ACHN (cell line): Measurements from ENCODE around the gene OXLD1.

ENCODE experiments used
- DNase-seq: peaks from one replicate; pipeline ENCODE4 v3.0.0-alpha.2; 2015
- in situ Hi-C: cut with HindIII; loops from 2 replicates; pipeline ENCODE4 v1.10.0; 2017; ENCODE audit warnings: low sequenced_read_pairs, low pct_ligation_motif_present, low pct_unique_long_range_greater_than_20kb

The OXLD1 gene

GRCh38 chr17:81703747-81704654 lies 37.6 kb upstream of the OXLD1 start:
- no peak for DNase-seq
- in situ Hi-C loops: no loop called here

GRCh38 chr17:81702934-81703746 lies 36.7 kb upstream of the OXLD1 start, which contains the start of gene MRPL12:
TSS of gene MRPL12 (plus strand) at chr17:81703367. CDS start at chr17:81703502, 135 bp downstream.
- DNase-seq: peak; percentile 94
- in situ Hi-C loops: no loop called here

- DNase-seq: peak; percentile 37
These were observed 35.1 kb upstream of the OXLD1 start for GRCh38 chr17:81701288-81702071.

GRCh38 chr17:81700353-81701287 lies 34.2 kb upstream of the OXLD1 start:
- in situ Hi-C loops: no loop called here
- no peak for DNase-seq

More at GRCh38 chr17:81701288-81702071, 35.1 kb upstream of the OXLD1 start:
- in situ Hi-C loops: no loop called here

- in situ Hi-C loops: no loop called here
- DNase-seq: no peak
These were observed 31.0 kb upstream of the OXLD1 start for GRCh38 chr17:81697261-81698044.

GRCh38 chr17:81696218-81696941 lies 30.0 kb upstream of the OXLD1 start:
- no peak for DNase-seq
- in situ Hi-C loops: no loop called here

GRCh38 chr17:81695801-81696200 lies 29.4 kb upstream of the OXLD1 start:
- in situ Hi-C loops: no loop called here
- DNase-seq: no peak

- in situ Hi-C loops: no loop called here
- DNase-seq: no peak
These were observed 28.8 kb upstream of the OXLD1 start for GRCh38 chr17:81695211-81695610.

- in situ Hi-C loops: no loop called here
These were observed 28.4 kb upstream of the OXLD1 start for GRCh38 chr17:81694810-81695209.

GRCh38 chr17:81693509-81694210 lies 27.3 kb upstream of the OXLD1 start:
- in situ Hi-C loops: no loop called here

More at GRCh38 chr17:81694810-81695209, 28.4 kb upstream of the OXLD1 start:
- DNase-seq: no peak

GRCh38 chr17:81691608-81692007 lies 25.2 kb upstream of the OXLD1 start:
- no peak for DNase-seq
- in situ Hi-C loops: no loop called here

More at GRCh38 chr17:81693509-81694210, 27.3 kb upstream of the OXLD1 start:
- no peak for DNase-seq

GRCh38 chr17:81691196-81691595 lies 24.8 kb upstream of the OXLD1 start:
- no peak for DNase-seq
- in situ Hi-C loops: no loop called here

GRCh38 chr17:81690549-81690948 lies 24.1 kb upstream of the OXLD1 start:
- DNase-seq: no peak
- in situ Hi-C loops: no loop called here

GRCh38 chr17:81690066-81690465 lies 23.7 kb upstream of the OXLD1 start:
- DNase-seq: no peak
- in situ Hi-C loops: no loop called here

- DNase-seq: no peak
- in situ Hi-C loops: no loop called here
These were observed 22.2 kb upstream of the OXLD1 start for GRCh38 chr17:81688616-81689015.
